Bronchial epithelial cell (primary cell): ENCODE data around the gene PACS2. TPM values are rescaled to one million over a fixed set of nuclear protein-coding genes. Genes with fewer than 3 reads are reported as not detected.

Experiments used
- DNase-seq: peaks from one replicate; pipeline ENCODE4 v3.0.0-alpha.2; 2010; ENCODE audit warnings: low read depth
- FAIRE-seq: peaks from 2 replicates; lab custom pipeline; 2011; peaks lifted over from hg19 to GRCh38; lab: Jason Lieb, UNC
- H3K27me3 ChIP-seq: 2 replicates; pipeline ENCODE4 v1.5.1; 2011; ENCODE audit warnings: low read length; ENCODE audit not compliant: control insufficient read depth, insufficient read depth
- H3K36me3 ChIP-seq: 2 replicates; pipeline ENCODE4 v1.5.1; 2011; ENCODE audit warnings: low read length; ENCODE audit not compliant: control insufficient read depth, insufficient read depth
- H3K4me3 ChIP-seq: 2 replicates; pipeline ENCODE4 v1.5.1; 2011; ENCODE audit warnings: mild to moderate bottlenecking, low read depth, low read length, control low read depth
- total RNA-seq: library from RNA; depleted of rRNA; stranded (reverse); fragments of >200 nt; gene quantifications from 2 replicates; pipeline ENCODE4 v1.2.1, GENCODE V29; 2014
- TF ChIP-seq, protein P1 (sequence below): IDR thresholded peaks from 2 replicates; pipeline ENCODE4 v1.5.1; 2011; ENCODE audit warnings: mild to moderate bottlenecking, moderate library complexity, low read length, control low read depth, inconsistent platforms; ENCODE audit not compliant: insufficient read depth, severe bottlenecking

PACS2 gene
- total RNA-seq, 1 donor from 2014 or later, result 42.4 TPM

DNA sequence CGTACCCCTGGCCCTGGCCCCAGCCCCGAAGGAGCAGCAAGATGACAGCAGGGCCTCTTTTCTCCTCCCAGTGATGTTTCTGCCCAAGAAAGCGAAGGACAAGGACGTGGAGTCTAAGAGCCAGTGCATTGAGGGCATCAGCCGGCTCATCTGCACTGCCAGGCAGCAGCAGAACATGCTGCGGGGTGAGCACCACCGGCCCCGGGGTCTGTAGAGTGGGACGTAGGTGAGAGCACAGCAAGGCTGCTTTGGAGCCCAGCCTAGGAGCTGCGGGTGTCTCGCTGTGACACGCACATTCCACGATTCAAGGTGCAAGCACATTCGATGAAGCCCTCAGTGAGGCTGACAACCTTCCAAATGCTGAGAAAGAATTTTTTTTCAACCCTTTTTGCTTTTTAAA lies 78.6 kb downstream of the PACS2 start:
- TF ChIP-seq, protein P1, sequence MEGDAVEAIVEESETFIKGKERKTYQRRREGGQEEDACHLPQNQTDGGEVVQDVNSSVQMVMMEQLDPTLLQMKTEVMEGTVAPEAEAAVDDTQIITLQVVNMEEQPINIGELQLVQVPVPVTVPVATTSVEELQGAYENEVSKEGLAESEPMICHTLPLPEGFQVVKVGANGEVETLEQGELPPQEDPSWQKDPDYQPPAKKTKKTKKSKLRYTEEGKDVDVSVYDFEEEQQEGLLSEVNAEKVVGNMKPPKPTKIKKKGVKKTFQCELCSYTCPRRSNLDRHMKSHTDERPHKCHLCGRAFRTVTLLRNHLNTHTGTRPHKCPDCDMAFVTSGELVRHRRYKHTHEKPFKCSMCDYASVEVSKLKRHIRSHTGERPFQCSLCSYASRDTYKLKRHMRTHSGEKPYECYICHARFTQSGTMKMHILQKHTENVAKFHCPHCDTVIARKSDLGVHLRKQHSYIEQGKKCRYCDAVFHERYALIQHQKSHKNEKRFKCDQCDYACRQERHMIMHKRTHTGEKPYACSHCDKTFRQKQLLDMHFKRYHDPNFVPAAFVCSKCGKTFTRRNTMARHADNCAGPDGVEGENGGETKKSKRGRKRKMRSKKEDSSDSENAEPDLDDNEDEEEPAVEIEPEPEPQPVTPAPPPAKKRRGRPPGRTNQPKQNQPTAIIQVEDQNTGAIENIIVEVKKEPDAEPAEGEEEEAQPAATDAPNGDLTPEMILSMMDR, result no peak
- no peak for FAIRE-seq
- no peak overlapping the region for H3K4me3 ChIP-seq
- H3K27me3 ChIP-seq, result no peaks in the 10 kb centered on the region
- peaks cover 4% of the 10 kb centered on the region for H3K36me3 ChIP-seq
- DNase-seq, result no peak

DNA sequence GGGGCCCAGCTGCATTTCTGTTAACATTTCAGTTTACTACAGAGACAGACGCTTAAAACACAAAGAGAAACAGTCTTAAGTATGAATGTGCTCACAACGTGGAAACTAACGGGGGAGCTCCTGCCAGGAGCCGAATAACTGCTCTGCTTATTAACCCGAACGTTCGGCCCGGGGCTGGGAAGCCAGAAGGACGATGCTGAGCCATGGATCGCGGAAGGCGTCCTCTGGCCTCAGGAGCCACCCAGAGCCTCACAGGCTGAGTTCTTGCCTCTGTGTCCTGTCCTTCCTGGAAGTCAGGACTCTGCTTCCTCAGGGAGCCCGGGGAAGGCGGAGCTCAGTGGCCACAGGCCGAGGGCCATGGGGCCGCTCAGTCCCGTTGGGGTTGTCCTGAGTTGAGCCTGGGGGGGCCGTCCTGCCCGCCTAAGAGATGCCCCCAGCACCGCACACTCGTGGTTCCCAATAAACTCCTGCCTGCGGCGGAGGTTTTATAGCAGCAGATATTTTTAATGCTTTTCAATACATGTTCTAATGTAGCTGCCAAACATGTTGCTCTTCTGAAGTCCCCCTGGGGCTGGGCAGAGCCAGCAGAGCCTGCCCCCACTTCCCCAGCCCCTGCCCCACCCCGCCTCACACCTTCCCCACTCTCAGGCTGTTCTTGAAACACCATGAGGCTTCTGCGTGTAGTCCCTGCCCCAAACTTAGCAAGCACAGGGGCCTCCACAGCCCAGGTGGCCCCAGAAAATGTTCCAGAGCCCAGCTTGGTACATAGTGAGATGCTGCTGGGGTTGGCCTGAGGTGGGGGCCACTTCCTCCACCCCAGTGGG lies 80.4 kb downstream of the PACS2 start:
- peaks cover 10% of the 10 kb centered on the region for H3K36me3 ChIP-seq
- H3K4me3 ChIP-seq, result no peak overlapping the region
- no peak for FAIRE-seq
- H3K27me3 ChIP-seq, result no peaks in the 10 kb centered on the region
- TF ChIP-seq, protein P1, result no peak
- DNase-seq, result no peak

DNA sequence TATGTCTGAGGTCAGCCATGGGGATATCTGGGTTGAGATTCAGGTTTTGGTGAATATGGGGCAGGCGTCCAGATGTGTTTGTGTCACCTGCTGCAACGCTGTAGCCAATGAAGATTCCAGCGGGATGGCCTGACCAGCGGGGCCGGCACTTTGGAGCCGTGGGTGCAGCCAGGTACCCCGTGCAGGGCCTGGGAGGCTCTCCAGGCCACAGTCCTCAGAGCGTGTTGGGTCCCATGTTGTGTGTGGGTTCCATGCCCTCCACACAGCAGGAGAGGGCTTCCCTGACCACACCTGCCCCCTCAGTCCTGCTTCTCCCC lies 80.9 kb downstream of the PACS2 start:
- TF ChIP-seq, protein P1, result no peak
- Histone ChIP-seq H3K4me3 (no peak overlapping the region), H3K27me3 (no peaks in the 10 kb centered on the region), H3K36me3 (peaks cover 14% of the 10 kb centered on the region)
- FAIRE-seq (no peak), DNase-seq (no peak)

DNA sequence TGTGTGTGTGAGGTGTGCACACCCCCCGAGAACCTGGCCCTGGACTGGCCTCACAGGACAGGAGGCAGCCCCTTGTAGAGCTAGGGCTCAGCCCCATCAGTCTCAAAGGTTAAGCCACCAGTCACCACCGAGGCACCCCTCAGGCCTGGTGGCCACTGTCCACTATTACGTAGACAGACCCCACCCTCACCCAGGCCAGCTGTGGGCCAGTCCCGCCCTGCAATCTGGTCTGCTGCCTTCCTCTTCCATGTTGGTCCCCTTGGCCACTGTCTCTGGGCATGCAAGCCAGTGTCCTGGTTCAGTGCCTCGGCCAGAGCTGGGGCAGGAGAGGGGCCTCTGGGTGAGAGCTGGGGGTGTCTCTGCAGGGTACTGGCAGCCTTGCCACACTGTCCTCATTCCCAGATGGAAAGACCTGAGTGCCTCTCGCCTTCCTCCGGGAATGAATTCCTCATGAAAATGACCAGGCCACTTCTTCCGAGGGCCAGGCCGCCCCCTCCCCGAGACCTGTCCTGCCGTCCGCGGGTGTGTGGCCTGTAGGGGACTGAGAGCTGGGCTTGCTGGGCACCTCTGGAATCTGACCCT lies 82.9 kb downstream of the PACS2 start:
- FAIRE-seq, result no peak
- H3K4me3 ChIP-seq, result peak overlapping the region; percentile 83
- no peak for DNase-seq
- H3K27me3 ChIP-seq, result no peaks in the 10 kb centered on the region
- H3K36me3 ChIP-seq, result peaks cover 17% of the 10 kb centered on the region
- TF ChIP-seq, protein P1, result no peak

GRCh38 chr14:105398044-105398725 lies 83.6 kb downstream of the PACS2 start, which contains the start of gene TEX22:
TEX22 (plus strand) TSS chr14:105398538; CDS start chr14:105399341, 803 bp downstream.
- H3K27me3 ChIP-seq, result no peaks in the 10 kb centered on the region
- peak within 1 kb of the TSS; percentile 83 for H3K4me3 ChIP-seq
- H3K36me3 ChIP-seq, result peaks cover 14% of the 10 kb centered on the region
- DNase-seq (peak; percentile 8), FAIRE-seq (no peak)
- TF ChIP-seq, protein P1, result no peak
